GM19193 (cell line): ENCODE results near the gene FXYD6.

Source experiments
- POLR2A ChIP-seq: IDR thresholded peaks from 4 replicates; pipeline ENCODE4 v1.6.1; 2011; ENCODE audit not compliant: insufficient read depth, insufficient read length; ENCODE audit errors: extremely low read depth

FXYD6 gene

GRCh38 chr11:117879516-117880480 lies 3.3 kb upstream of the FXYD6 start:
- TF ChIP-seq POLR2A: no peak

DNA sequence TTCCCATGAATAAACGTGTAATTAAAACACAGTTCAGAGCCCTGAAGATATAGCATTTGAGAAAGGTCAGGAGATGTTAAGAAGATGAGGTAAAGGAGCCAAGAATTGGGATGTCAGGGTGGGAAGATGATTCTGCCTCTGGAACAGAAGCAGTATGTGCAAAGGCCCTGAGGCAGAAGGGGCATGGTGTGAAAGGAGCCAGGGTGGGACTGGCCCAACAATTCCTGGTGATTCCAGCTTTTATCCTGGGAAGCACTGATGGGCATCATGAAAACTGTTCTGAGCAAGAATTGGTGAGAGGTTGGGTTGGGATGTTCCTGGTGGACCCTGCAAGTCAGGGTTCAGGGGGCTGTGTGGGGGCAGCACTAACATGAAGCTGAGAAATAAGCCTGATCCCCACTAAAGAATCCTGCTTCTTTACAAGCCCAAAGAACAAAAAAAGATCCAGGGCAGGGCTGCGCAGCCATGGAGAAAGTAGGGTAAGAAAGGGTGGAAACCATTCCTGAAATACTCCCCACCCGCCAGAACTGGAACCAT lies 2.5 kb upstream of the FXYD6 start:
- no peak for TF ChIP-seq POLR2A

GRCh38 chr11:117878314-117878938 lies 2.0 kb upstream of the FXYD6 start:
- TF ChIP-seq POLR2A: no peak

DNA sequence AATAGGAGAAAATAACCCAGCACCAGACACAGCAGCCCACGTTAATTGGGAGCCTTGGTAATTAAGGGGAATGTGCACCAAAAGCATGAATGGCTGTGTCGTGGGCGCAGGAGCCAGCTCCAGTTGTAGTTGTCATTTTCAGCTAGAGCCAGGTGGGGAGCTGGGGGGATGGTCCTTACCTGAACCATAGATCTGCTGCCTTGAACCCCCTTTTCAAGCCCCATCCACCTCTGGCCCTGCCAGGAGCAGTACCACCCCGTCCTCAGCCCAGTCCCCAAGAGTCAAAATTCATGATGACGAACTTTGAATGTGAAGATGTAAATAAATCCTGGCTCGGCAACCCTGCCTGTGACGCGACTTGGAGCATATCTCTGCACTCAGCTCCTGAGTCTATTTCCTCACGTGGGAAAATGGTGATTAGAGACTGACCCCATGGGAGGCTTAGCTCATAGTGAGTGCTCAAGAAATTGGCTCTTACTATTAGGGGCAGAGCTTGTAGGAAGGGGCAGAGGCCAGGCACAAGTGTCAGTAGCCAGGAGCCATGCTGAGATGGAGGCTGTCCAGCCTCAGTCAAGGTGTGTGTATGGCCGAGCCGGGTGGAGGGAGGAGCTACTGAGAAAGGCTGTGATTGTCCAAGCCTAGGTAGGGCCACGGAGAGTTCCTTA lies 794 bp upstream of the FXYD6 start:
- no peak for TF ChIP-seq POLR2A

GRCh38 chr11:117876059-117876340 lies 458 bp downstream of the FXYD6 start:
- TF ChIP-seq POLR2A: no peak

DNA sequence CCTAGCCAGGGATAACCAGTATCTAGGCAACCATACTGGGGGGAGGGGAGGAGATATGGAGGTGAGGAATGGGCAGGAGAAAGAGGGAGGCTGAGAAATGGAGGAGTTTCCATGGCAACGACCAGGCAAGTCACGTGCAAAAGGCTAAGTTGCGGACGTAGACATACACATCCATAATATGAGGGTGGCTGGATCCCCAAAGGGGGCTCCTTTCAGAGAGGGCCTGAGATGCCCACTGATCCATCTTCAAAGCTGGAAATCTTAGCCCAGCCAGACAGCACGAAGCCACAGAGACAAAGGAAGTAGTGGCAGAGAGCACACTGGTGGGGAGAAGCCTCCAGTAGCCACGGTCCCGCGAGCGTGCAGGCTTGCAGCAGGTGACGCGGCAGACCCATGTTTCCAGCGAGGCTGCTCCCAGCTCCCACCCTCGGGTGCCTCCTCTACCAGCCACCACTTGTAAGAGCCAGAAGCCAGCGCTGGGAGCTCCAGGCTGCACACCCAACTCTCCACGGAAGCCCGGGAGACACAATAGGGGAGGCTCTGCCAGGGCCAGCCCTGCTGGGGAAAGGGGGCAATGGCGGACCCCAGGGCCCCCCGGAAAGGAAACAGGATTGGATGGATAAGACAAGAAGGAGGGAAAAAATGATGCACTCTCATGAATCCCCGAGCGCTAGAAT lies 938 bp downstream of the FXYD6 start:
- TF ChIP-seq POLR2A: no peak

DNA sequence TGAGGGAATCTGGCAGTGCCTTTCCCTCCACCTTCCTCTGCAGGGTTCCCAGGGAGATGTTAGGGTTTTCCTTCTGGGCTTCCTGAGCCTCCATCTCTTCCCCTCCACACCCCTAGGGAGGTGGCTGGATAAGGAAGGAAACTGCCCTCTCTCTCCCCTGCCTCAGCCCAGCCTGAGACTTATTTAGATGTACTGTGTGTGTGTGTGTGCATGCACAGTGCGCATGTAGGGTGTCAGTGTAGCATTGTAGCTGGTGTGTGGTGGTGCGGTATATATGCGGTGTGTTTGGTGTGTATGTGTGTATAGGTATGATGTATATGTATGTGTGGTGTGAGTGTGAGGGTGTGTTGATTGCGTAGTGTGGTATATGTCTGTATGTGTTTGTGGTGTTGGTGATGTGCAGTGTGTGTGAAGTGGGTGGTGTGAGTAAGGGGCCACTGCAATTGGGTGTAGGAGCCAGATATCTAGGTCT lies 1.5 kb downstream of the FXYD6 start:
- no peak for TF ChIP-seq POLR2A

DNA sequence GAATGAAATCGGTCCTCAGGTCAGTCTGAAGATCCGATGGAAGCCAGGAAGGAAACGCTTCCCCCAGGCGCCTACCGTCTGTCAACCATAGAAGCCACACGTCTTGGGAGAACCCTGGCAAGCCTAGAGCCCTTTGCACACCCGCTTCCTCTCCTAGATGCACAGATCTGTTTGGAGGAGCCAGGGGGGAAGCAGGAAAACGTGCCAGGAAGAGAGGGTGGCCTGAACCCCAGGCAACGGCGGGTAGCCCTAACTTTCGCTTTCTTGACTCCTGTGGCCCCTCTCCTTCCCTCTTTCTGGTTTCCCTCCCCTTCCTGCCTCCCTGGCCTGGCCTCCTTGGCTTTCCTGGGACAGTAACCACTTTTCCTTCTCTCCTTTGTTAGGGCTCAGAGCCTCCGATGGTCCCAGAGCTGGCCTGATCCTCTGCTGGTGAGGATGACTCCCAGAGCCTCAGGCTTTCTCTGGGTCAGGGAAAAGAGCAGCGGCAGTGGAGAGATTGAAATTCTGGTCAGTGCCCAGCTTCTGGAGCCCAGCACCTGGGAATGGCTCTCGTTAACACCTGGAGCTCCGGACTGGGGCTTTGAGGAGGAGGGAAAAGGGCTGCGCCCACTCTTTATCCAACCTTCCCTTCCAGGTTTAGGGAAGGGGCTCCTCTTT lies 2.1 kb downstream of the FXYD6 start:
- no peak for TF ChIP-seq POLR2A

- no peak for TF ChIP-seq POLR2A
These were observed 2.7 kb downstream of the FXYD6 start for GRCh38 chr11:117873828-117874125.

DNA sequence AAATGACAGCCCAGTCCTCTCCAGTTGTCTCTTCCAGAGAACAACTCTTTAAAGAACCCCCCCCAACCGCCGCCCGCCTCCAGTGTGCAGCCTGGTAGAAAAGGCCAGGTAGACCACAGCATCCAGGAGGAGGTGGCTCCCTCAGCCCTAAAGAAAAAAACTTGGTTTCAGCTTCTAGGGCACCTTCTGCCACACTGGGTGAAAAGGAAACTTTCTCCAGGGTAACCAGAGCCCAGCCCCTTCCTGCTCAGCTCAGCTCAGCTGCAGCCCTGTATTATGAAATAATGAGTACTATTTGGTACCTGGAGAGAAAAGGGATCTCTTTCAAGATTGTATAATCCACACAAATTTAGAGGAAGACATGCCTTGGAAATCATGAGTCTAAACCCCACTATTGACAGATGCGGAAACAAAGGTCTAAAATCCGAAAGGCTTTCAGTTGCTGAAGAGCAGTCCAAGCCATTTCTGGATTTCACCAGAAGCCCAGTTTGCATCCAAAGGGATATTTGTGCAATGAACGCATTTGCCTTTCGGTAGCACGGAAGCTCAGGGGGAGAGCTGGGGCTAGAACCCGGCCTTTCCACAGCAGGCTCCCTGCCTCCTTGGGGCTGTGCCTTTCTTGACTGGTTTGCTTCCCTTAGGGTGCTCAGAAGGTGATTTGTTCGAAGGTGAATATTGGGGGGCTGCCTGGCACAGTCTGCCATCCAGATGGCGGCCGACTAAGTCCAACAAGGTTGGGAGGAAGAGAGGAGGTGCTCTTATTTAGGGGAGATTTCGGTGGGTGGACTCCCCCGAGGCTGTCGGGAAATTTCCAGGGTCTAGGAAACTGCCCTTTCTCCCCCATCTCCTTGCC lies 3.3 kb downstream of the FXYD6 start:
- TF ChIP-seq POLR2A: no peak

- TF ChIP-seq POLR2A: no peak
These were observed 4.0 kb downstream of the FXYD6 start for GRCh38 chr11:117872420-117872961.

- TF ChIP-seq POLR2A: no peak
These were observed 4.7 kb downstream of the FXYD6 start for GRCh38 chr11:117871784-117872183.

DNA sequence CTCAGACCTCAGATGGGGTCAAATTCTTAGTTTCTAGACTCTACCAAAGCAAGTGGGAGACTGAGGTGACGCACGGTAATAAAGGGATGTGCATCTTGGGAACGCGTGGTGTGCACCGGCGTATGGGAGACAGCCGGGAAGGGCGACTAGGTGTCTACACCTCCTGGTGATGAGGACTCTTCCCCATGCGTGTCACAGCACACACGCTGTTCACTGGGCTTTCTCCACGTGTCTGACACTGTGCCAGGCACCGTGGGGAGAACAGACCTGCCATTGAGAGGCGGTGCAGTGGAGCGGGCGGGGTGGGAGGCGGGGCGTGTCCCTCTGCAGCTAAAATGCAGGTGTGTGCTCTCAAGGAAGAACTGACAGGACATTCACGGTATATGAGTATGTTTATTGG lies 5.3 kb downstream of the FXYD6 start:
- TF ChIP-seq POLR2A: no peak
